Fibroblast of skin of abdomen (primary cell): ENCODE measurements around the gene WDR11.
A peak's percentile ranks its signal among the peaks of the same experiment; 100 is the strongest.
"Not testable (repeated sequence)": the region's sequence is repeated elsewhere in the genome, so short reads cannot be mapped to it uniquely, and the experiment has no call there.

Source experiments
- DNase-seq: peaks from one replicate; pipeline ENCODE4 v3.0.0-alpha.2; 2013

WDR11 gene

GRCh38 chr10:120861178-120861855 lies 10.2 kb downstream of the WDR11 start:
- no peak for DNase-seq

- no peak for DNase-seq
Observed at GRCh38 chr10:120873741-120874140, 22.6 kb downstream of the WDR11 start.

- no peak for DNase-seq
Observed at GRCh38 chr10:120883071-120883470, 31.9 kb downstream of the WDR11 start.

GRCh38 chr10:120887482-120887881 lies 36.3 kb downstream of the WDR11 start:
- no peak for DNase-seq

GRCh38 chr10:120891365-120891764 lies 40.2 kb downstream of the WDR11 start:
- DNase-seq = peak; percentile 78

GRCh38 chr10:120894556-120894955 lies 43.4 kb downstream of the WDR11 start:
- no peak for DNase-seq

- peak; percentile 56 for DNase-seq
Observed at GRCh38 chr10:120897343-120897742, 46.2 kb downstream of the WDR11 start.

- DNase-seq = no peak
Observed at GRCh38 chr10:120905268-120905667, 54.1 kb downstream of the WDR11 start.

GRCh38 chr10:120917521-120918250 lies 66.5 kb downstream of the WDR11 start:
- no peak for DNase-seq

- not testable (repeated sequence) for DNase-seq
Observed at GRCh38 chr10:120923886-120924285, 72.7 kb downstream of the WDR11 start.

- no peak for DNase-seq
Observed at GRCh38 chr10:120926611-120927010, 75.4 kb downstream of the WDR11 start.

GRCh38 chr10:120927352-120927751 lies 76.2 kb downstream of the WDR11 start:
- DNase-seq = no peak

- DNase-seq = no peak
Observed at GRCh38 chr10:120929166-120929565, 78.0 kb downstream of the WDR11 start.

GRCh38 chr10:120931423-120931822 lies 80.3 kb downstream of the WDR11 start:
- no peak for DNase-seq

GRCh38 chr10:120931999-120932398 lies 80.8 kb downstream of the WDR11 start:
- DNase-seq = no peak

- DNase-seq = no peak
Observed at GRCh38 chr10:120938822-120939221, 87.7 kb downstream of the WDR11 start.

GRCh38 chr10:120940299-120940900 lies 89.2 kb downstream of the WDR11 start:
- no peak for DNase-seq

- no peak for DNase-seq
Observed at GRCh38 chr10:120941501-120941900, 90.3 kb downstream of the WDR11 start.

GRCh38 chr10:120942806-120943413 lies 91.7 kb downstream of the WDR11 start:
- DNase-seq = peak; percentile 67

GRCh38 chr10:120943542-120943941 lies 92.4 kb downstream of the WDR11 start:
- DNase-seq = no peak

GRCh38 chr10:120944586-120945125 lies 93.5 kb downstream of the WDR11 start:
- DNase-seq = no peak

GRCh38 chr10:120945182-120945581 lies 94.0 kb downstream of the WDR11 start:
- no peak for DNase-seq

- no peak for DNase-seq
Observed at GRCh38 chr10:120945801-120946302, 94.7 kb downstream of the WDR11 start.
